ENCODE results near the gene PCSK2. TPM values are rescaled to one million over a fixed set of nuclear protein-coding genes. Genes with fewer than 3 reads are reported as not detected.

The PCSK2 gene, protein sequence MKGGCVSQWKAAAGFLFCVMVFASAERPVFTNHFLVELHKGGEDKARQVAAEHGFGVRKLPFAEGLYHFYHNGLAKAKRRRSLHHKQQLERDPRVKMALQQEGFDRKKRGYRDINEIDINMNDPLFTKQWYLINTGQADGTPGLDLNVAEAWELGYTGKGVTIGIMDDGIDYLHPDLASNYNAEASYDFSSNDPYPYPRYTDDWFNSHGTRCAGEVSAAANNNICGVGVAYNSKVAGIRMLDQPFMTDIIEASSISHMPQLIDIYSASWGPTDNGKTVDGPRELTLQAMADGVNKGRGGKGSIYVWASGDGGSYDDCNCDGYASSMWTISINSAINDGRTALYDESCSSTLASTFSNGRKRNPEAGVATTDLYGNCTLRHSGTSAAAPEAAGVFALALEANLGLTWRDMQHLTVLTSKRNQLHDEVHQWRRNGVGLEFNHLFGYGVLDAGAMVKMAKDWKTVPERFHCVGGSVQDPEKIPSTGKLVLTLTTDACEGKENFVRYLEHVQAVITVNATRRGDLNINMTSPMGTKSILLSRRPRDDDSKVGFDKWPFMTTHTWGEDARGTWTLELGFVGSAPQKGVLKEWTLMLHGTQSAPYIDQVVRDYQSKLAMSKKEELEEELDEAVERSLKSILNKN
- not detected in 2 replicates for total RNA-seq

GRCh38 chr20:17226410-17227218, at the start of gene PCSK2:
TSS of gene PCSK2 (plus strand) at chr20:17227040. CDS start at chr20:17227306, 266 bp downstream.

DNA sequence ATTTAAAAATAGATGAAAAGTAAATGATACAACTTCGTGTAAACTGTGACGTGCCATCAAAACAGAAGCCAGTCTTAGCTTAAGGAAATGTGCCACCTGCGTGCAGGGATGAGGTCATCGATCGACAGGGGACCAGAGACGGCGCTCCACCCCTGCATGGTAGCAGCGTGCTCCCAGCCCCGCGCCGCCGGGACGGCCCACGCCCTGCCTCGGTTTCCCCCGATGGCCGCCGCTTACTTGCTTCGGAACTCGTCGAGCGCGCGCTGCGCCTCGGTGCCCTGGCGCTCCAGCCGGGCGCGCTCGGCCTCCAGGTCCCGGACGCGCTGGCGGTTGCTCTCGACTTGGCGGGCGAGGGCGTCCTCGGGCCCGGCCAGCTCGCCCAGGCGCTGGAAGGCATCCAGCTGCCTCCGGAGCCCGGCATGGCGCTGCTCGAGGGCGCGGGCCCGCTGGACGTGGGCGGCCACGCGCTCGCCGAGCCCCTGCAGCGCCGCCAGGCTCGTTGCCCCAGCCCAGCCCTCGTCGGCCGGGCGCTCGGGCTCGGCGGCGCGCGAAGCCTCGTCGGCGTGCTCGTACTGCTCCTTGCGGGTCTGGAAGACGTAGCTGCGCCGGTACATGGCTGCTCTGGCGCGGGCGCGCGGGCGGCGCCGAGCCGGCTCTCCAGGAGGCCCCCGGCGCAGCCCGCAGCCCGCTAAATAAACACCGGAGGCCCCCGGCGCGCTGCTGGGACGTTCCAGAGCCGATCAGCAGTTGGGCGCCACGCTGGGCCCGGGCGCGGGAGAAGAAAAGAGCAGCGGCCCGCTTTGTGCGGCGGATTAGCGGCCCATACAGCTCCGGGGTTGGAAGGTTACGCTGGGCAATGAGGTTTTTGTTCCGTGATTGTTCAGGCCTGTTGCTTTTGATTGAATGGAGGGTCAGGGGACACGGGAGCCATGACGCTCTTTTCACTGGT, 304.1 kb downstream of the PCSK2 start, which contains the start of gene BFSP1:
BFSP1 (minus strand) TSS at position 664 of the 949 bp plus-strand sequence; CDS start at position 614, 50 bp downstream.

All from bladder microvascular endothelial cell (primary cell).